WI38 (cell line): Measurements from ENCODE around the gene MT1M.

Experiments
- H3K4me3 ChIP-seq: 2 replicates; pipeline ENCODE4 v1.5.1; 2011; ENCODE audit warnings: low read depth, mild to moderate bottlenecking, control low read depth, low read length
- CTCF ChIP-seq: IDR thresholded peaks from 2 replicates; pipeline ENCODE4 v1.5.1; 2012; ENCODE audit warnings: low read depth, mild to moderate bottlenecking, control low read depth, low read length

Gene MT1M

GRCh38 chr16:56606071-56606475 is 26.4 kb upstream of the MT1M start:
- no peak for TF ChIP-seq CTCF
- no peak overlapping the region for H3K4me3 ChIP-seq

GRCh38 chr16:56606476-56607108 is 25.9 kb upstream of the MT1M start:
- H3K4me3 ChIP-seq = peak overlapping the region; percentile 47
- TF ChIP-seq CTCF = no peak

- peak overlapping the region; percentile 47 for H3K4me3 ChIP-seq
- no peak for TF ChIP-seq CTCF
Observed at GRCh38 chr16:56607109-56607618, 25.3 kb upstream of the MT1M start.

- H3K4me3 ChIP-seq = peak overlapping the region; percentile 91
- TF ChIP-seq CTCF = no peak
Observed at GRCh38 chr16:56607675-56608042, 24.8 kb upstream of the MT1M start.

- no peak for TF ChIP-seq CTCF
Observed at GRCh38 chr16:56608043-56608875, 24.2 kb upstream of the MT1M start, which contains the start of gene MT2A. Gene MT2A, plus strand, starts transcription at chr16:56608584. Its CDS starts 72 bp downstream, at chr16:56608656.

GRCh38 chr16:56608876-56609462 is 23.5 kb upstream of the MT1M start:
- peak overlapping the region; percentile 91 for H3K4me3 ChIP-seq
- no peak for TF ChIP-seq CTCF

More at GRCh38 chr16:56608043-56608875, 24.2 kb upstream of the MT1M start, which contains the start of gene MT2A:
- H3K4me3 ChIP-seq = peak within 1 kb of the TSS; percentile 91
